Measurements from ENCODE around the gene ADAMTSL3.

GRCh38 chr15:83971992-83972391 is 318.1 kb downstream of the ADAMTSL3 start:
- TF ChIP-seq, protein P1, sequence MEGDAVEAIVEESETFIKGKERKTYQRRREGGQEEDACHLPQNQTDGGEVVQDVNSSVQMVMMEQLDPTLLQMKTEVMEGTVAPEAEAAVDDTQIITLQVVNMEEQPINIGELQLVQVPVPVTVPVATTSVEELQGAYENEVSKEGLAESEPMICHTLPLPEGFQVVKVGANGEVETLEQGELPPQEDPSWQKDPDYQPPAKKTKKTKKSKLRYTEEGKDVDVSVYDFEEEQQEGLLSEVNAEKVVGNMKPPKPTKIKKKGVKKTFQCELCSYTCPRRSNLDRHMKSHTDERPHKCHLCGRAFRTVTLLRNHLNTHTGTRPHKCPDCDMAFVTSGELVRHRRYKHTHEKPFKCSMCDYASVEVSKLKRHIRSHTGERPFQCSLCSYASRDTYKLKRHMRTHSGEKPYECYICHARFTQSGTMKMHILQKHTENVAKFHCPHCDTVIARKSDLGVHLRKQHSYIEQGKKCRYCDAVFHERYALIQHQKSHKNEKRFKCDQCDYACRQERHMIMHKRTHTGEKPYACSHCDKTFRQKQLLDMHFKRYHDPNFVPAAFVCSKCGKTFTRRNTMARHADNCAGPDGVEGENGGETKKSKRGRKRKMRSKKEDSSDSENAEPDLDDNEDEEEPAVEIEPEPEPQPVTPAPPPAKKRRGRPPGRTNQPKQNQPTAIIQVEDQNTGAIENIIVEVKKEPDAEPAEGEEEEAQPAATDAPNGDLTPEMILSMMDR (IDR thresholded peaks at IDR 0.05), result no peak
- no peak for TF ChIP-seq POLR2A (IDR thresholded peaks at IDR 0.05)

All from heart left ventricle (tissue), 13 donors.